NB4 (cell line): ENCODE results near the gene KCTD16.

Source experiments
- CTCF ChIP-seq: IDR thresholded peaks from one replicate; pipeline ENCODE4 v1.5.1; 2012; ENCODE audit warnings: low read depth, low read length
- MAX ChIP-seq: IDR thresholded peaks from 2 replicates; pipeline ENCODE4 v1.6.1; 2011; ENCODE audit warnings: low read depth, low read length
- MYC ChIP-seq: IDR thresholded peaks from 2 replicates; pipeline ENCODE4 v1.6.1; 2011; ENCODE audit warnings: low read depth, low read length
- POLR2A ChIP-seq: IDR thresholded peaks from 2 replicates; pipeline ENCODE4 v1.6.1; 2011; ENCODE audit warnings: mild to moderate bottlenecking; ENCODE audit not compliant: insufficient read length; ENCODE audit errors: extremely low read depth

GRCh38 chr5:144179226-144179625 is 8.6 kb downstream of the KCTD16 start:
- TF ChIP-seq CTCF: no peak
- TF ChIP-seq MAX: no peak
- TF ChIP-seq POLR2A: no peak
- no peak for TF ChIP-seq MYC
